Fibroblast of lung (primary cell): Measurements from ENCODE around the gene ITPKB.

Experiments used
- EZH2 ChIP-seq: IDR thresholded peaks from 2 replicates; pipeline ENCODE4 v1.5.1; 2012; ENCODE audit warnings: low read length, control low read depth, mild to moderate bottlenecking; ENCODE audit errors: missing control alignments
- TF ChIP-seq, protein P1 (sequence below), 2 donors: IDR thresholded peaks in 1 of 2; conservative IDR thresholded peaks in 1 of 2; 1 replicate in 1 of 2; 2 replicates in 1 of 2; pipeline ENCODE4 v1.5.1; 2011 to 2012; ENCODE audit warnings: low read length in 2 of 2, control low read depth in 1 of 2, inconsistent platforms in 1 of 2, low read depth in 1 of 2, mild to moderate bottlenecking in 1 of 2

DNA sequence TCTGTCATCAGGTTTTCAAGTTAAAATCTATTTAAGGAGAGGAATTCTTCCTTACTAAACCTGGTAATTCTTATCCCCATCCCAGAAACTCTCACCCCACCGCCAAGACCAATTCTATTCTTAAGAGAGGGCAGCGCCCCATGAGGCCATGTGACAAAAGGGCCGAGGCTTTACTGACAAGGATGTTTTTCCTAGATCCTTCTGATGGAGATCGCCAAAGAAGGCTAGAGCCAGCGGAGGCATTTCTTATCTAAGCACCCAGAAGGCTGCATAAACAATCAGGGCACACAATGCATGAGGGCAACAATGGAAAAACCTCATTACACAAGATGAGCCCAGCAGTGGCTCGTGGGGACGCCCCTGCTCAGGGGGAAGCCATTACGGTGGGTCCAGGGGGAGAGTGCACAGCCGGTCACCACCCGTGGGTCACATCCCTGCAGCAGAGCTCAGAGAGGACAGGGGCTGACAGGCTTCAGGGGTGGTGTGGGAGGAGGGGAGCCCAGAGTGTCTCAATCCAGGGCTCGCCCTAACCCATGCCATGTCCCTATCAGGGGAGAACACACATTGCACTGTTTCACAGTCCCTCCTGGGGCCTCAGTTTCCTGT is 88.7 kb downstream of the ITPKB start:
- TF ChIP-seq, protein P1, sequence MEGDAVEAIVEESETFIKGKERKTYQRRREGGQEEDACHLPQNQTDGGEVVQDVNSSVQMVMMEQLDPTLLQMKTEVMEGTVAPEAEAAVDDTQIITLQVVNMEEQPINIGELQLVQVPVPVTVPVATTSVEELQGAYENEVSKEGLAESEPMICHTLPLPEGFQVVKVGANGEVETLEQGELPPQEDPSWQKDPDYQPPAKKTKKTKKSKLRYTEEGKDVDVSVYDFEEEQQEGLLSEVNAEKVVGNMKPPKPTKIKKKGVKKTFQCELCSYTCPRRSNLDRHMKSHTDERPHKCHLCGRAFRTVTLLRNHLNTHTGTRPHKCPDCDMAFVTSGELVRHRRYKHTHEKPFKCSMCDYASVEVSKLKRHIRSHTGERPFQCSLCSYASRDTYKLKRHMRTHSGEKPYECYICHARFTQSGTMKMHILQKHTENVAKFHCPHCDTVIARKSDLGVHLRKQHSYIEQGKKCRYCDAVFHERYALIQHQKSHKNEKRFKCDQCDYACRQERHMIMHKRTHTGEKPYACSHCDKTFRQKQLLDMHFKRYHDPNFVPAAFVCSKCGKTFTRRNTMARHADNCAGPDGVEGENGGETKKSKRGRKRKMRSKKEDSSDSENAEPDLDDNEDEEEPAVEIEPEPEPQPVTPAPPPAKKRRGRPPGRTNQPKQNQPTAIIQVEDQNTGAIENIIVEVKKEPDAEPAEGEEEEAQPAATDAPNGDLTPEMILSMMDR (conservative IDR thresholded peaks at IDR 0.05 in 1 of 2, IDR thresholded peaks at IDR 0.05 in 1 of 2; ENCODE audit: low read depth in 1 of 2, low read length in 2 of 2): no peak
- TF ChIP-seq EZH2: no peak
